SIG-M5 treated with dmso at 0.1 percent for 504 hours (cell line): ENCODE data around the gene UBE2Q1.

ENCODE experiments used
- DNase-seq: peaks from one replicate; lab custom pipeline; 2025; ENCODE audit not compliant: unreplicated experiment; lab: John Stamatoyannopoulos, UW

Gene UBE2Q1

GRCh38 chr1:154512760-154513159, 45.7 kb downstream of the UBE2Q1 start:
- no peak for DNase-seq

- no peak for DNase-seq
Observed at GRCh38 chr1:154503898-154504297, 54.6 kb downstream of the UBE2Q1 start.

- no peak for DNase-seq
Observed at GRCh38 chr1:154502744-154503115, 55.7 kb downstream of the UBE2Q1 start.

- no peak for DNase-seq
Observed at GRCh38 chr1:154502066-154502743, 56.3 kb downstream of the UBE2Q1 start, which contains the start of the genes SHE and TDRD10. Gene SHE (minus strand): TSS chr1:154502412. CDS start chr1:154502026, 386 bp downstream. Gene TDRD10 (plus strand): TSS chr1:154502219. CDS start chr1:154506904, 4,685 bp downstream.

- no peak for DNase-seq
Observed at GRCh38 chr1:154501423-154502065, 56.9 kb downstream of the UBE2Q1 start.

GRCh38 chr1:154500533-154500932, 57.9 kb downstream of the UBE2Q1 start:
- no peak for DNase-seq

- DNase-seq, result no peak
Observed at GRCh38 chr1:154499446-154499845, 59.0 kb downstream of the UBE2Q1 start.
